Hepatocyte (in vitro differentiated cells): ENCODE measurements around the gene SERTAD1.

ENCODE experiments used
- CTCF ChIP-seq: fragments of 200-600 bp; sonication (generic); IDR thresholded peaks from 2 replicates; pipeline ENCODE4 v1.5.1; 2016; ENCODE audit warnings: antibody characterized with exemption, mild to moderate bottlenecking; ENCODE audit not compliant: poor library complexity
- EZH2phosphoT487 ChIP-seq: fragments of 200-600 bp; sonication (generic); IDR thresholded peaks from one replicate; pipeline ENCODE4 v1.6.1; 2018; ENCODE audit warnings: antibody characterized with exemption, mild to moderate bottlenecking, low read depth, moderate library complexity; ENCODE audit not compliant: unreplicated experiment, severe bottlenecking

GRCh38 chr19:40407714-40408597 lies 17.8 kb downstream of the SERTAD1 start:
- TF ChIP-seq EZH2phosphoT487: no peak
- TF ChIP-seq CTCF: no peak
